Loucy (cell line): ENCODE measurements around the gene DLGAP1.

Experiments used
- H2AFZ ChIP-seq: fragments of 200-600 bp; sonication (generic); 2 replicates; pipeline ENCODE4 v1.6.0; 2016; ENCODE audit warnings: antibody characterized with exemption, mild to moderate bottlenecking, low read length, moderate library complexity
- H3F3A ChIP-seq: fragments of 200-600 bp; 2 replicates; pipeline ENCODE4 v1.6.0; 2016; ENCODE audit warnings: antibody characterized with exemption, low read depth, mild to moderate bottlenecking
- H3K27me3 ChIP-seq: fragments of 200-600 bp; sonication (generic); 2 replicates; pipeline ENCODE4 v1.6.1; 2014; ENCODE audit warnings: low read length, mild to moderate bottlenecking; ENCODE audit not compliant: insufficient read depth, poor library complexity, severe bottlenecking
- H3K36me3 ChIP-seq: fragments of 200-600 bp; sonication (generic); 2 replicates; pipeline ENCODE4 v1.6.1; 2016; ENCODE audit warnings: low read length; ENCODE audit not compliant: insufficient read depth
- H3K4me1 ChIP-seq: fragments of 200-600 bp; sonication (generic); 2 replicates; pipeline ENCODE4 v1.5.1; 2014; ENCODE audit warnings: low read length, mild to moderate bottlenecking; ENCODE audit not compliant: insufficient read depth, poor library complexity, severe bottlenecking
- H3K4me2 ChIP-seq: fragments of 200-600 bp; sonication (generic); 2 replicates; pipeline ENCODE4 v1.6.0; 2014; ENCODE audit warnings: antibody characterized with exemption, low read length, low read depth, mild to moderate bottlenecking; ENCODE audit not compliant: poor library complexity, severe bottlenecking
- H3K4me3 ChIP-seq: fragments of 200-600 bp; sonication (generic); 2 replicates; pipeline ENCODE4 v1.5.1; 2014; ENCODE audit warnings: low read length, mild to moderate bottlenecking, mixed read lengths; ENCODE audit not compliant: poor library complexity, severe bottlenecking
- H3K79me2 ChIP-seq: fragments of 200-600 bp; sonication (generic); 2 replicates; pipeline ENCODE4 v1.6.1; 2014; ENCODE audit warnings: low read length; ENCODE audit not compliant: insufficient read depth
- H3K9ac ChIP-seq: fragments of 200-600 bp; sonication (generic); 2 replicates; pipeline ENCODE4 v1.6.0; 2014; ENCODE audit warnings: mild to moderate bottlenecking, low read depth, low read length, moderate library complexity; ENCODE audit not compliant: poor library complexity, severe bottlenecking
- H3K9me2 ChIP-seq: fragments of 200-600 bp; sonication (generic); replicated peaks from 2 replicates; pipeline ENCODE4 v1.6.1; 2016; ENCODE audit warnings: low read depth, low read length, mixed read lengths
- H3K9me3 ChIP-seq: fragments of 200-600 bp; sonication (generic); 2 replicates; pipeline ENCODE4 v1.6.1; 2014; ENCODE audit warnings: mild to moderate bottlenecking, antibody characterized with exemption, low read length, low read depth; ENCODE audit not compliant: insufficient read depth
- H4K20me1 ChIP-seq: fragments of 200-600 bp; sonication (generic); 2 replicates; pipeline ENCODE4 v1.6.0; 2014; ENCODE audit warnings: antibody characterized with exemption, low read length, mild to moderate bottlenecking; ENCODE audit not compliant: insufficient read depth, poor library complexity, severe bottlenecking
- EZH2phosphoT487 ChIP-seq: fragments of 200-600 bp; IDR thresholded peaks from 2 replicates; pipeline ENCODE4 v1.6.1; 2018; ENCODE audit warnings: antibody characterized with exemption, mild to moderate bottlenecking, moderate library complexity, borderline replicate concordance
- TF ChIP-seq, protein P1 (sequence below): fragments of 200-600 bp; sonication (generic); conservative IDR thresholded peaks from 2 replicates; pipeline ENCODE4 v1.5.1; 2014; ENCODE audit warnings: mild to moderate bottlenecking, antibody characterized with exemption, low read length

DLGAP1 gene

DNA sequence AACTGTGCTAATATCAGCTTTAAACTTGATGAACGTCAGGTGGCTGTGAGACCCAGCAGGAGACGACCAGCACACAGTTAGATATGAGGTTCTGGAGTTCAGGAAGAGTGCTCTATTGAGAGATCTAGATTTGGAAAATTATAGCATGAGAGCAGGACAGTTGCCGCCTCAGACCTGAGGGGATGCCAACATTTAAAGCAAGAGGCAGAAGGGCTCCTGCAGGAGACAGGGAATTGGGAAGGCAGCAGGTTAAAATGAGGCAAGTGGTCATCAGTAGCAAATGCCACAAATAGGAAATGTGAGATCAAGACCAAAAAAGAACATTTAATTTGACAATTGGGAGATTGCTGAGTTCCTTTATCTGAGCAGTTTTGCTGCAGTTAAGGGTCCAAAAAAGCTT lies 533.3 kb downstream of the DLGAP1 start:
- Histone ChIP-seq H3K9me2 (no peaks in the 10 kb centered on the region), H3K79me2 (no peaks in the 10 kb centered on the region), H3F3A (no peaks in the 10 kb centered on the region), H3K36me3 (no peaks in the 10 kb centered on the region), H3K27me3 (no peaks in the 10 kb centered on the region), H3K4me1 (no peaks in the 10 kb centered on the region), H2AFZ (no peak overlapping the region), H3K9ac (no peak overlapping the region), H4K20me1 (no peaks in the 10 kb centered on the region), H3K4me3 (no peak overlapping the region), H3K4me2 (no peak overlapping the region), H3K9me3 (no peaks in the 10 kb centered on the region)
- no peak for TF ChIP-seq EZH2phosphoT487
- TF ChIP-seq, protein P1, sequence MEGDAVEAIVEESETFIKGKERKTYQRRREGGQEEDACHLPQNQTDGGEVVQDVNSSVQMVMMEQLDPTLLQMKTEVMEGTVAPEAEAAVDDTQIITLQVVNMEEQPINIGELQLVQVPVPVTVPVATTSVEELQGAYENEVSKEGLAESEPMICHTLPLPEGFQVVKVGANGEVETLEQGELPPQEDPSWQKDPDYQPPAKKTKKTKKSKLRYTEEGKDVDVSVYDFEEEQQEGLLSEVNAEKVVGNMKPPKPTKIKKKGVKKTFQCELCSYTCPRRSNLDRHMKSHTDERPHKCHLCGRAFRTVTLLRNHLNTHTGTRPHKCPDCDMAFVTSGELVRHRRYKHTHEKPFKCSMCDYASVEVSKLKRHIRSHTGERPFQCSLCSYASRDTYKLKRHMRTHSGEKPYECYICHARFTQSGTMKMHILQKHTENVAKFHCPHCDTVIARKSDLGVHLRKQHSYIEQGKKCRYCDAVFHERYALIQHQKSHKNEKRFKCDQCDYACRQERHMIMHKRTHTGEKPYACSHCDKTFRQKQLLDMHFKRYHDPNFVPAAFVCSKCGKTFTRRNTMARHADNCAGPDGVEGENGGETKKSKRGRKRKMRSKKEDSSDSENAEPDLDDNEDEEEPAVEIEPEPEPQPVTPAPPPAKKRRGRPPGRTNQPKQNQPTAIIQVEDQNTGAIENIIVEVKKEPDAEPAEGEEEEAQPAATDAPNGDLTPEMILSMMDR: no peak

DNA sequence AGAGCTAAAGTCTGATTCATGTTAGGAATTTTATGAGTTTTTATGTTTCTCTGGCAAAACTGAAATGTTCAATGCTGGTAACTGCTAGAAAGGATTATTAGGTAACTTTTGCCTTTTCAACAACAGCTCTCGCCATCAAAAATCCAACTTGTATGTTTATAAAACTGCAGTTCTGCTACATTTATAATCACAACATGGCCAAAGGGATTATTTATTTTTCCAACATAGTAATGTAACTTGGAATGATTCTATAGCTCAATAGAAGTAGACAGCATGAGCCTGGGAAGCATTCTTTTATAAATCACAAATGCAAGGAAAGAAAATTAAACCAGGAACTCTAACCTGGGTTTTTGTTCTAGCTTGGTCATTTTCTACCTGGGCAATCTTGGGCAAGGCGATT lies 534.3 kb downstream of the DLGAP1 start:
- no peaks in the 10 kb centered on the region for H3K4me1 ChIP-seq
- H4K20me1 ChIP-seq: no peaks in the 10 kb centered on the region
- no peaks in the 10 kb centered on the region for H3K79me2 ChIP-seq
- no peak overlapping the region for H2AFZ ChIP-seq
- TF ChIP-seq, protein P1: no peak
- no peak for TF ChIP-seq EZH2phosphoT487
- H3K4me3 ChIP-seq: no peak overlapping the region
- no peak overlapping the region for H3K4me2 ChIP-seq
- no peaks in the 10 kb centered on the region for H3K9me2 ChIP-seq
- no peaks in the 10 kb centered on the region for H3K36me3 ChIP-seq
- no peaks in the 10 kb centered on the region for H3F3A ChIP-seq
- no peaks in the 10 kb centered on the region for H3K27me3 ChIP-seq
- H3K9me3 ChIP-seq: no peaks in the 10 kb centered on the region
- H3K9ac ChIP-seq: no peak overlapping the region

DNA sequence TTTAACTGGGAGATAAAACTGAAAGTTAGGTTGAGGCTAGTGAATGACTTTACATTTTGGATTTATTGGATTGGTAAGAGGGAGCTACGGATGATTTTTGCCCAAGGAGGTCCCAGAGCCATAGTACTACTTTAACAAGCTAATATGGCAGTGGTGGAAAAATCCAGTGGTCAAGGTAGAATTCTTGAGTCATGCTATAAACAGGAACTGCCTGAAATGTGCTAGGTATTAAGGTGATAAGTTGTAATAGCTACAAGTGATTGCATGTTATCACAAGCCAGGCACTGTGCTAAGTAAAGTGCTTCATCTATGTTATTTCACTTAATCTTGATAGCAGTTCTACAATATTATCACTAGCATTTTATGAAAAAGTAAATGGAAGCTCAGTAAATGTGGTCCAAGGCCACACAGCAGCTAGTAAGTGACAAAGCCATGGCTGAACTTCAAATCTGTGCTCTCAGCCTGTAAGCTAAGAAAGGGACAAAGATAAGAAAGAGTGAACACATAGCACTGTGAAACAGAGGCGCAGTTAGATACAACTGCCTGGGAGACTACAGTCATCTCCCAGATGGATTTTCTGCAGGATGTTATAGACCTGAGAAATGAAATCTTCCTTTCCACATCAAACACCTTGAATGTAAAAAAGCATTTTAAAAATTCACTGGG lies 535.6 kb downstream of the DLGAP1 start:
- Histone ChIP-seq H3K4me3 (no peak overlapping the region), H3K9me3 (no peaks in the 10 kb centered on the region), H3K27me3 (no peaks in the 10 kb centered on the region), H4K20me1 (no peaks in the 10 kb centered on the region), H3K4me2 (no peak overlapping the region), H3F3A (no peaks in the 10 kb centered on the region), H3K4me1 (no peaks in the 10 kb centered on the region), H3K9me2 (no peaks in the 10 kb centered on the region), H3K79me2 (no peaks in the 10 kb centered on the region), H3K9ac (no peak overlapping the region), H3K36me3 (no peaks in the 10 kb centered on the region), H2AFZ (no peak overlapping the region)
- no peak for TF ChIP-seq EZH2phosphoT487
- TF ChIP-seq, protein P1: no peak
